EL (cell line): ENCODE measurements around the gene ITGAV.

Experiments used
- DNase-seq: peaks from one replicate; pipeline ENCODE4 v3.0.0-alpha.2; 2016

ITGAV gene

GRCh38 chr2:186575856-186576255 is 14.0 kb upstream of the ITGAV start:
- DNase-seq = no peak

- DNase-seq = no peak
Measured at GRCh38 chr2:186576614-186577013, 13.2 kb upstream of the ITGAV start.

DNA sequence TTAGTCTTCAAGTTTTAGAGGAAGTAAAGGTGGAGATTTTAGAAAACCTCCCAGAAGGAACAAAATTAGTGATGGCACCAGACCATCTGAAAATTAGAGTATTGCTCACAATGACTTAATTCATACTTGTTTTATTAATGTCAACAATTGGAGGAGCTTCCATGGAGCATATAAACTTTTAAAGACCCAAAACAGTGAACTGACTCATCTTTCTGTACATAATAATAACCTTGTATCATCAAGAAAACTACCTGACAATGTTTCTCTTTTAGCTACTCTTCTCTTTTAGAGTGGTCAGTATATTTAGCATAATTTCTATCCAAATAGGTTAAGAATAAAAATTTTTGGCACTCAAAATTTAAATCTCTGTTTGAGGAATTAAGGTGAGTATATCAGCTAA is 7.2 kb upstream of the ITGAV start:
- no peak for DNase-seq

- no peak for DNase-seq
Measured at GRCh38 chr2:186584053-186584452, 5.8 kb upstream of the ITGAV start.

- DNase-seq = no peak
Measured at GRCh38 chr2:186588421-186588820, 1.4 kb upstream of the ITGAV start.

DNA sequence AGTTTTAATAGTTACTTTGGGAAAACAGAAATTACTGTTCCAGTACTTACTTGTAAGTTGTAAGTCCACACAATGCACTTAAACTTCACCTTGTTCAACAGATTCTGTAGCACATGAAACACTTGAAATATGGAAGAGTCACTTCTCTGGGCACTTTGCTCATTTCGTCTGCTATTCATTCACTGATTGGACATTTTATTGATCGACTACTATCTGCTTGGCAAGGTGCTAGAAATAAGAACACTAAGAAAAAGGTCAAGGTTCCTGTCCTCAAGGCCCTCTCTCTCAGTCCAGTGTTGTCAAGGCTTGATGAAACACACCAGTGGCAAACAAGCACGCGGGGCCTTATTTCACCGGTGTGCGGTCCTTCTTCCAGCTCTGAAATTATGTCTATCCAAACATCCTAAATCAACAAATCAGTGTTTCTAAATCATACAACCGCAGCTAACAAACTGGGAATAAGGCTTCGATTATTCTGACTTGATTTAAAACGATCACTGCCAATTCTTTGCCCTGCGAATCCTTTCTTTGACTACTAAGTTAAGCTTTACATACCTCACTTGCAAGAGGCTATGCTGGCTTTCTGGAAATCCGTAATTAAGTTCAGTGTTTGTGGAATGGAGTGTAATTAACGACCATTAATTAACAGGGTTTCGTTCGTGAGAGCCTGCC is 780 bp upstream of the ITGAV start:
- DNase-seq = no peak

DNA sequence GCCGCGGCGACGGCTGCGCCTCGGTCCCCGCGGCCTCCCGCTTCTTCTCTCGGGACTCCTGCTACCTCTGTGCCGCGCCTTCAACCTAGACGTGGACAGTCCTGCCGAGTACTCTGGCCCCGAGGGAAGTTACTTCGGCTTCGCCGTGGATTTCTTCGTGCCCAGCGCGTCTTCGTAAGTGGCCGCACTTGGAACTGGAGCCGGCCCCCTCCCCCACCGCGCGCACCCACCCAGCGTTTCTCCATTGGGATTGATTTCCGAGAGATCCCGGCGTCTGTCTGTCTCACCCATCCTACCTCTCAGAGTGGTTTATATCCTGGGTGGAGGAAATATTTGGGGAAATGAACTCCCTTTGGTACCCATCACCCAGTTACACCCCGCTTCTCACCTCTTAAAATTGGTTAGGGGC is 498 bp downstream of the ITGAV start:
- DNase-seq = peak; percentile 52

DNA sequence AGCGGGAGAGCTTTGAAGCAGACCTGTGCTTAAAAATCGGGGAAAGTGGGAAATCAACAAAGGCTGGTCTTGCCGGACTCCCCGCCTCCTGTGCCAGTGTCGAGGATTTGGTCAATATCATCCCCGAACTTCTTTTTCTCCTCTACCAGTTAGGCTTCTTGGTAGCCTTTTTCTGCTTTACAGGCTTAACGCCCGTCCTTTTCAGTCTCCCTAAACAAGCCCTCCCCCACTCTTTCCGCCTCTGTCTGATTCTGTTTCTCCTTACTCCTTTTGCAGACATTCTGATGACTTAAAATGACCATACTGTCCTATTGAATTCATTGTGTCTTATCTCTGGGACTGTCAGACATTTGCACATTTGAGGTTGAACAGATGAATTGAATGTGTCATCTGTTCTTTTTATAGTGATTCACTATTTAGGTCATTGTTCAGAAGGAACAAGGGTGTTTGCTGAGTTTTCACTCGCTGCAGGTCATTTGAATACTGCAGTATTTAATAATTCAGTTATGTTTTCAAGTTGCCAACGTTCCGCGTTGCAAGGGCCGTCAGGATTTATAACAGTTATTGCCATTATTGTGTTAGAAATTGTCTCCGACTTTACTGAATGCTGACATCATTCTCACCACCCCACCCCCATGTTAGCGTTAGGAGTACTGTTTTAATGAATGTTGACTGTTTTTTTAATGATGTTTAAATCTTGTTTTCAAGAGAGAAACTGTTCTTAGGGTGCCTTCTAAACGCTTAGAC is 1.1 kb downstream of the ITGAV start:
- peak; percentile 53 for DNase-seq

GRCh38 chr2:186591506-186591890 is 1.6 kb downstream of the ITGAV start:
- DNase-seq = no peak

DNA sequence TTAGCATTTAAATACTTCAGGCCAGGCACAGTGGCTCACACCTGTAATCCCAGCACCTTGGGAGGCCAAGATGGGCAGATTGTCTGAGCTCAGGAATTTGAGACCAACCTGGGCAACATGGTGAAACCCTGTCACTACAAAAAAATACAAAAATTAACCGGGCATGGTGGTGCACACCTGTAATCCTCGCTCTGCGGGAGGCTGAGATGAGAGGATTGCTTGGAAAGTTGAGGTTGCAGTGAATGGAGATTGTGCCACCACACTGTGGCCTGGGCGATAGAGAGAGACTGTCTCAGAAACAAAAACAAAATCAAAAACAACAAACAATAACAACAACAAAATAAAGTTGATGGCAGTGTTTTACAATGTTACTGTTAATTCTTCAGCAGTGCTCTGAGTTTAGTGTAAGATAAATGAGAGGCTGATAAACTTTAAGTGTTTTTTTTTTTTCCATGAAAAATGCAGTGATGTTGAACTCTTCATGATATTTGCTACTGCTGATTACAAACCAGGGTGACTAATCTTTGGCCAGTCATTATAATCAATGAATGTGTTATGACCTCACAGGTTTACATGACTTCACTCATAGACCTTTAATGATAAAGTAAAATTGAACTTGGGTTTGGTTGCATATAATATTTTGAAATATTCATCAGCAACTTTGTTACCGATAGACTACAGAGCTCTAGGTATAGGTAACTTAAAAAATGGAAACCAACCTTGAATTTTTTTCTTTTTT is 2.5 kb downstream of the ITGAV start:
- DNase-seq = no peak

GRCh38 chr2:186593523-186593922 is 3.7 kb downstream of the ITGAV start:
- no peak for DNase-seq

DNA sequence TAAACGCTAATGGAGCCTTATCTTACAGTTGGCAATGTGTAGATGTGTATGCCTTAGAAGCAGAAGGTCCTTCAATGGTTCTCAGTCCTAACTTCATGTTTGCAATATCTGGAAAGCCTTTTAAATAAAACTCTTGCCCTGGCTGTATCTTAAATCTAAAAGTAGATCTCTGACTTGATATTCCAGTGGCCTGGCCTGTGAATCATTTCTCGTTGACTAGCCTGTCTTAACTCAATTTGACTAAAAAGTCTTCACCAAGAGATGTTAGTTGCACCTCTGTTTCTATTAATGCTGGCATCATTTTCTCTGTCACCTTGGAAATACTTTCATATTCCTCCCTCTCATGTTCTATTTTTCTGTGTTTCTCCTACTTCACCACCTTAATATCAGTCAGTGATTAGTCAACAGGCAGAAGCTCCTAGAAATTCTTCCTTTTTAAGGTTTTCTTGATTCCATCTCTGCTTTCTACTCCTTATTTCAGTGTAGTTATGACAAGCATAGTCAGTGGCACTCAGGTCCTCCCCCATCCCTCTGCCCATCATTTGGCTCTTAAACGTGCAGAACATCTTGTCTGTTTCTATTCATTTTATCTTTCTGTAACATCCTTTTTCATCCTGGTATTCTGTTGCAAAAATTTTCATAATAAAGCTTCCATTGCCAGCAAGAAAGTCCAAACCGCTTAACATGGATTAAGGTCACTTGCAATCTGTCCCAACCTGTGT is 4.3 kb downstream of the ITGAV start:
- no peak for DNase-seq

- DNase-seq = peak; percentile 14
Measured at GRCh38 chr2:186595219-186595618, 5.4 kb downstream of the ITGAV start.

- no peak for DNase-seq
Measured at GRCh38 chr2:186599186-186599778, 9.4 kb downstream of the ITGAV start.

DNA sequence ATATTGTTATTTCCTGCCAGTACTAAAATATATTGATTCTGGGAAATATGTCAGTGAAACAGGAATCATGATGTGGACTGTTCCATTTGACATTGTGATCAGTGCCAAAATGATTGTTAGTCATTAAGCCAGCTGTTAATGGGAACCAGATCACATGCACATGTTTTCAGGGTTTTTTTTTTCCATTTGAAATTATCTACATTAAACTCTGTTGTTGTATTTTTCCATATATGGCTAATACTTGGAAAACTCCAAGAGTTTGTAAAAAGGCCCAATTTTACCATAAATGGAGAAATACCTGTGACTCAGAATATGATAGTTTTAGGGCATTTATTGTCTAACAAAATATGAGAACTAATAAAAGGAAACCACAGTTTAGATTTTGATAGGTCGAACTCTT is 13.4 kb downstream of the ITGAV start:
- peak; percentile 6 for DNase-seq

GRCh38 chr2:186605041-186605440 is 15.2 kb downstream of the ITGAV start:
- DNase-seq = peak; percentile 17

DNA sequence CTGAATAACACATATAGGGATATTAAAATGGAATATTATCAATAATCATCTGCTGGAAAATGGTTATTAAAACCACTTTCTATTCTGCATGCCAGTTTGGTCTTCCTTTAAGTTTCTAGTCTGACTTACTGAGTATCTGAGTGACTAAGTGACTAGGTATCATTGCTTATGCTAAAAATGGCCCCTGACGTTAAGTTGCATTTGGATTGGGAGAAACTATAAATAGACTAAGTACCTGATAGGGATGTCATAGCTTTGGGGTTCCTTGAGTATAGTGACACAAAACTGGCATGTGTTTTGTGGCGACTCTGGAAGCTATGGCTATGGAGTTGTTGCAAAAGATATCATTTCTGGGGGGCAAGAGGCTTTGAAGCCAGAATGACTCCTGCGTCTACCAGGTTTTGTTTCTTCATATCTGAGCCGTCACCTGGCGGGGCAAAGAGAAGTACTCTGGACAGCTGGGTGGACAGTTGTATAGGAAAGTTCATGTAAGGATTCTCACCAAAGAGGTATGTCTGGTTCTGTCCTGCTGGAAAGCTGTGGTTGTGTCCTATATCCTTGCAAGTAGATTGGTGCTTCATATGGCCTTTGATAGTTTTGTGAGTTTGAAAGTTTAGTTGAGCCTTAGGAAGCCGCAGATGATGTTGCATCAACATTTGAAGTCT is 17.9 kb downstream of the ITGAV start:
- no peak for DNase-seq

GRCh38 chr2:186610785-186611184 is 20.9 kb downstream of the ITGAV start:
- DNase-seq = no peak

DNA sequence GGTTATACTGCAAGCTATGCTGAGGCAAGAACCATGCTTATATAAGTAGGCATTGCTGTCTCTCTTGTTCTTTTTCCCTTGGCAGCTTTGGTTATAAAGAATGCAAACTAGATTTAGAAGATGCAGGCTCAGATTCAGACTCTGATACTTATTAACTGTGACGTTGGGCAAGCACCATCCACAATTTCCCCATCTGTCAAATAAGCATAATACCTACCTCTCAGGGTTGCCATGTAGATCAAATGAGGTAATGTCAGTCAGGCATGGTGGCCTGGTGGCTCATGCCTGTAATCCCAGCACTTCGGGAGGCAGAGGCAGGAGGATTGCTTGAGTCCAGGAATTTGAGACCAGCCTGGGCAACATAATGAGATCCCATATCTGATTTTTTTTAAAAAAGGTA is 21.7 kb downstream of the ITGAV start:
- no peak for DNase-seq

DNA sequence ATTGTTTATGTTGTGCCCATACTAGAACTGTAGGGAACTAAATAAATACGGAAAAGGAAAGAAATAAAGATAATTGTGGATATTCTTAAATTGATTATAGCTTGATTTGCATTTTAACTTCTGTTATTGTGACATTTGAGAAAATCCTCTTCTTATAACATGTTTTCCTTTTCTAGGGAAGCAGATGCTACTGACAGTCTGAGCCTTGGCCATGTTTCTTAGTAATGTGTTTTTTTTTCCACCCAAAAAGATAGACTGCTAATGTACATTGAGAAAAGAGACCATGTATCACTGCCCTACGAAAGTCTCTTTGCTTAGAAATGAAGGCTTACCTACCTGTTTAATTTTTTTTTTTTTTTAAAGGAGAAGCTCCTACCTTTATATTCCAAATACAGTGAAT is 22.2 kb downstream of the ITGAV start:
- DNase-seq = no peak

GRCh38 chr2:186612555-186613440 is 22.9 kb downstream of the ITGAV start:
- no peak for DNase-seq
